Spleen (tissue), 11 donors: ENCODE data around the gene MED29. TPM values are rescaled to one million over a fixed set of nuclear protein-coding genes. Genes with fewer than 3 reads are reported as not detected.
A peak's percentile ranks its signal among the peaks of the same experiment; 100 is the strongest.

Experiments used
- DNase-seq: peaks from one replicate; pipeline ENCODE4 v3.0.0-alpha.2; 2020
- H3K27ac ChIP-seq, 8 donors: fragments of 200-600 bp; sonication (generic) in 7 of 8; 1 replicate in 4 of 8; 2 replicates in 4 of 8; pipeline versions ENCODE4 v1.5.0 to v1.8.0; 2016 to 2021; ENCODE audit warnings: inconsistent platforms in 4 of 8, mild to moderate bottlenecking in 4 of 8, moderate library complexity in 1 of 8
- H3K27me3 ChIP-seq, 7 donors: fragments of 200-600 bp; sonication (generic) in 6 of 7; replicated peaks in 1 of 7; 1 replicate in 4 of 7; 2 replicates in 3 of 7; pipeline versions ENCODE4 v1.5.0 to v1.8.0; 2016 to 2021; ENCODE audit warnings: inconsistent platforms in 3 of 7, mild to moderate bottlenecking in 1 of 7
- H3K36me3 ChIP-seq, 6 donors: fragments of 200-600 bp; sonication (generic) in 5 of 6; 1 replicate in 4 of 6; 2 replicates in 2 of 6; pipeline versions ENCODE4 v1.5.0 to v1.8.0; 2016 to 2021; ENCODE audit warnings: inconsistent platforms in 2 of 6
- H3K4me1 ChIP-seq, 6 donors: fragments of 200-600 bp; sonication (generic) in 5 of 6; 1 replicate in 3 of 6; 2 replicates in 3 of 6; pipeline versions ENCODE4 v1.5.0 to v1.8.0; 2016 to 2021; ENCODE audit warnings: inconsistent platforms in 3 of 6
- H3K4me3 ChIP-seq, 8 donors: fragments of 200-600 bp; sonication (generic) in 7 of 8; 1 replicate in 4 of 8; 2 replicates in 4 of 8; pipeline versions ENCODE4 v1.5.0 to v1.8.0; 2016 to 2021; ENCODE audit warnings: inconsistent platforms in 4 of 8, mild to moderate bottlenecking in 4 of 8, moderate library complexity in 2 of 8
- H3K9me3 ChIP-seq, 8 donors: fragments of 200-600 bp; sonication (generic) in 7 of 8; 1 replicate in 4 of 8; 2 replicates in 4 of 8; pipeline versions ENCODE4 v1.5.0 to v1.8.0; 2016 to 2021; ENCODE audit warnings: inconsistent platforms in 4 of 8
- CTCF ChIP-seq, 11 experiments: fragments of 200-600 bp in 7 of 11; fragments of 450-650 bp in 4 of 11; sonication (generic) in 4 of 11; IDR thresholded peaks in 8 of 11; conservative IDR thresholded peaks in 3 of 11; 1 replicate in 7 of 11; 2 replicates in 4 of 11; pipeline versions ENCODE4 v1.4.0 to v1.8.0; 2016 to 2021; ENCODE audit warnings: antibody characterized with exemption in 11 of 11, inconsistent platforms in 4 of 11, mild to moderate bottlenecking in 1 of 11
- POLR2A ChIP-seq, 3 donors: fragments of 450-650 bp; IDR thresholded peaks; one replicate each; pipeline ENCODE4 v1.5.1; 2017; ENCODE audit warnings: antibody characterized with exemption in 3 of 3, mild to moderate bottlenecking in 1 of 3
- POLR2AphosphoS5 ChIP-seq, 3 donors: sonication (generic); formaldehyde crosslinking; IDR thresholded peaks; one replicate each; pipeline ENCODE4 v1.5.1; 2017; ENCODE audit warnings: antibody characterized with exemption in 3 of 3
- WGBS, 5 donors: extraction: QIAGEN DNeasy Blood & Tissue Kit in 3 of 5; methylation state at CpG; one replicate each; pipeline versions ENCODE4 v1.1.5 to v1.1.7; 2013 to 2018; 5-methylcytosine and 5-hydroxymethylcytosine counted together
- intact Hi-C: fragments of 100-400 bp; cut with DNase I; formaldehyde crosslinking; loops from one replicate; pipeline ENCODE4 v1.15.0; 2023; ENCODE audit warnings: low total_unique reads
- polyA plus RNA-seq, 3 donors: library from polyadenylated mRNA; stranded (reverse); fragments of 200-250 nt; gene quantifications; one replicate each; pipeline ENCODE4 v1.2.1, GENCODE V29; 2013
- total RNA-seq, 7 donors: library from RNA; depleted of rRNA in 3 of 7; stranded (reverse); fragments of >200 nt in 3 of 7; fragmentation: NEBNext Ultra II Directional in 4 of 7; extraction: Animal tissue kit (Norgen Biotek cat#: 25700) in 4 of 7; gene quantifications; one replicate each; pipeline versions ENCODE4 v1.1.0 to v1.2.1, GENCODE V29; 2016 to 2021
- donor health status: healthy with polysubstance abuse.
- donor health status: DM: no; HTN: no; CAD: no; lungs with moderate emphysema.
- donor health status: DM: no; HTN: no; CAD: no.
- donor health status: Bipolar disorder and iron deficiency.
- donor health status: healthy.
- donor health status: DM: no; HTN: no; CAD: no.
- donor health status: DM: yes; HTN: yes; CAD: no.

Gene MED29
- total and polyA plus RNA-seq, 10 donors, result 15.5 to 45.7 (median 30.4) TPM

- DNase-seq, result no peak
- 61 to 91% (median 85%) methylated on average over 1 of the region's 1 CpG for WGBS, 5 donors
- no peak for TF ChIP-seq POLR2A (IDR thresholded peaks at IDR 0.05)
- no peak for TF ChIP-seq POLR2AphosphoS5 (IDR thresholded peaks at IDR 0.05)
- no peak for TF ChIP-seq CTCF (IDR thresholded peaks at IDR 0.05 in 8 of 11, conservative IDR thresholded peaks at IDR 0.05 in 3 of 11)
- no peaks in the 10 kb centered on the region for H3K9me3 ChIP-seq
- H3K27me3 ChIP-seq, result no peaks in the 10 kb centered on the region
- H3K27ac ChIP-seq, result peak overlapping the region in 2 of 8 donors; percentile 2
- H3K36me3 ChIP-seq, result peaks cover 0 to 58% (median 12%) of the 10 kb centered on the region in 6 donors
- no peak overlapping the region for H3K4me3 ChIP-seq
- H3K4me1 ChIP-seq, result peaks cover 20 to 78% (median 51%) of the 10 kb centered on the region in 6 donors
- intact Hi-C loops, result loop anchor here (10.0 kb wide), 1 partner anchor 69 kb away; the partner anchor contains the start of gene PLEKHG2
Measured at GRCh38 chr19:39345956-39346355, 45.2 kb upstream of the MED29 start.

- WGBS, 5 donors, result 81 to 94% (median 90%) methylated on average over 4 of the region's 4 CpGs
- peaks cover 18 to 86% (median 56%) of the 10 kb centered on the region in 6 donors for H3K4me1 ChIP-seq
- H3K36me3 ChIP-seq, result peaks cover 0 to 74% (median 16%) of the 10 kb centered on the region in 6 donors
- DNase-seq, result no peak
- H3K4me3 ChIP-seq, result no peak overlapping the region
- TF ChIP-seq CTCF (IDR thresholded peaks at IDR 0.05 in 8 of 11, conservative IDR thresholded peaks at IDR 0.05 in 3 of 11) (no peak), POLR2A (IDR thresholded peaks at IDR 0.05) (no peak), POLR2AphosphoS5 (IDR thresholded peaks at IDR 0.05) (no peak)
- intact Hi-C loops, result loop anchor here (10.0 kb wide), 1 partner anchor 67 kb away; the partner anchor contains the start of gene PLEKHG2
- H3K27ac ChIP-seq, result peak overlapping the region in 1 of 8 donors; percentile 4
- H3K9me3 ChIP-seq, result no peaks in the 10 kb centered on the region
- H3K27me3 ChIP-seq, result no peaks in the 10 kb centered on the region
Measured at GRCh38 chr19:39347332-39348164, 43.6 kb upstream of the MED29 start.

- H3K27ac ChIP-seq, result no peak overlapping the region
Measured at GRCh38 chr19:39349326-39349725, 41.9 kb upstream of the MED29 start.

More at GRCh38 chr19:39349326-39349725, 41.9 kb upstream of the MED29 start:
- no peak for DNase-seq
- Histone ChIP-seq H3K4me3 (no peak overlapping the region), H3K9me3 (no peaks in the 10 kb centered on the region), H3K27me3 (no peaks in the 10 kb centered on the region), H3K4me1 (peaks cover 12 to 74% (median 43%) of the 10 kb centered on the region in 6 donors), H3K36me3 (peaks cover 0 to 92% (median 29%) of the 10 kb centered on the region in 6 donors)
- TF ChIP-seq POLR2AphosphoS5 (IDR thresholded peaks at IDR 0.05), result no peak
- TF ChIP-seq POLR2A (IDR thresholded peaks at IDR 0.05), result no peak
- no peak for TF ChIP-seq CTCF (IDR thresholded peaks at IDR 0.05 in 8 of 11, conservative IDR thresholded peaks at IDR 0.05 in 3 of 11)
- intact Hi-C loops, result loop anchor here (10.0 kb wide), 1 partner anchor 65 kb away; the partner anchor contains the start of gene PLEKHG2
- 78 to 88% (median 84%) methylated on average over 4 of the region's 4 CpGs for WGBS, 5 donors
